Adipocyte (in vitro differentiated cells): Measurements from ENCODE around the gene KRT78.

ENCODE experiments used
- DNase-seq: peaks from one replicate; pipeline ENCODE4 v3.0.0-alpha.2; 2015; ENCODE audit warnings: low read depth
- H3K27me3 ChIP-seq: replicated peaks from 2 replicates; pipeline ENCODE4 v1.7.0; 2013; ENCODE audit warnings: mild to moderate bottlenecking, low read length, moderate library complexity; ENCODE audit not compliant: control insufficient read depth, insufficient read depth
- H3K36me3 ChIP-seq: 2 replicates; pipeline ENCODE4 v1.7.0; 2013; ENCODE audit warnings: low read length, mild to moderate bottlenecking, moderate library complexity; ENCODE audit not compliant: control insufficient read depth, insufficient read depth, severe bottlenecking
- H3K4me1 ChIP-seq: 2 replicates; pipeline ENCODE4 v1.7.0; 2013; ENCODE audit warnings: mild to moderate bottlenecking, low read length, moderate library complexity; ENCODE audit not compliant: control insufficient read depth, insufficient read depth
- H3K4me3 ChIP-seq: 2 replicates; pipeline ENCODE4 v1.7.0; 2013; ENCODE audit warnings: mild to moderate bottlenecking, low read length, moderate library complexity
- H3K9ac ChIP-seq: 2 replicates; pipeline ENCODE4 v1.7.0; 2013; ENCODE audit warnings: mild to moderate bottlenecking, low read length, moderate library complexity
- H3K9me3 ChIP-seq: 2 replicates; pipeline ENCODE4 v1.7.0; 2013; ENCODE audit warnings: mild to moderate bottlenecking, low read length, moderate library complexity; ENCODE audit not compliant: control insufficient read depth

Gene KRT78

DNA sequence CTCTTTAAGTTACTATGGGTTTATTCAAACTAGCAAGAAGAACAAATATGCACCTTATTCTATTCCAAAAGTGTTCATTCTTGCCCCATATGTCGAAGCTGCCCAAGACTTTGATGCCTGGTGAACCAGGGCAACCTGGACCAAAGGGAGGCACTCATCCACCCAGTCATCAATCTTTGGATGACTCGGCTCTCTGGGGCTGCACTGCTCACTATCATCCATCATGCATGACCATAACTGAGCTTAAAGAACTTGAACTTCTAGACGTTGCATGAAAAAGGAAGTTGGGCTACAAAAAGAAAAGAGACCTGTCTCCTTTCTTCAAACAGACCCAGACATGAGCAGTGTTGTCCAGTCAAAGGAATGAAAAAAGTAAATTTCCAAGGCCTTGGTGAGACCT is 36.0 kb downstream of the KRT78 start:
- H3K4me1 ChIP-seq, result no peaks in the 10 kb centered on the region
- DNase-seq, result no peak
- no peak overlapping the region for H3K9ac ChIP-seq
- no peaks in the 10 kb centered on the region for H3K36me3 ChIP-seq
- no peaks in the 10 kb centered on the region for H3K9me3 ChIP-seq
- H3K27me3 ChIP-seq, result peaks cover 61% of the 10 kb centered on the region
- no peak overlapping the region for H3K4me3 ChIP-seq

DNA sequence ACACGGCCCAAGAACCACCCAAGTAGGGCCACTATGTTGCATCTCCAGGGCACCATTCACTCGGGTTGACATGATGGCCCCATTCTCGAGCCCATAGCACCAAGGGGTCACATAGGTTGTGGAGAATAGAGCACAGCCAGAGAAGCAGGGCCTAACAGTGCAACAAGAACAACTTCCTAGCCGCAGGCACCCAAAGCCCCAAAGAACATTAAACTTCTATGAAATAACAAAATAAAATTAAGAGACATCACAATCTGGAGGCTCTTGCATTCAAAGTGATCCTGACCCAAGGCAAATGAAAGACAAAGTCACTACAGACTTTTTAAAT is 36.8 kb downstream of the KRT78 start:
- Histone ChIP-seq H3K4me3 (no peak overlapping the region), H3K36me3 (no peaks in the 10 kb centered on the region), H3K9ac (no peak overlapping the region), H3K4me1 (no peaks in the 10 kb centered on the region), H3K27me3 (peaks cover 59% of the 10 kb centered on the region), H3K9me3 (no peaks in the 10 kb centered on the region)
- DNase-seq, result no peak

DNA sequence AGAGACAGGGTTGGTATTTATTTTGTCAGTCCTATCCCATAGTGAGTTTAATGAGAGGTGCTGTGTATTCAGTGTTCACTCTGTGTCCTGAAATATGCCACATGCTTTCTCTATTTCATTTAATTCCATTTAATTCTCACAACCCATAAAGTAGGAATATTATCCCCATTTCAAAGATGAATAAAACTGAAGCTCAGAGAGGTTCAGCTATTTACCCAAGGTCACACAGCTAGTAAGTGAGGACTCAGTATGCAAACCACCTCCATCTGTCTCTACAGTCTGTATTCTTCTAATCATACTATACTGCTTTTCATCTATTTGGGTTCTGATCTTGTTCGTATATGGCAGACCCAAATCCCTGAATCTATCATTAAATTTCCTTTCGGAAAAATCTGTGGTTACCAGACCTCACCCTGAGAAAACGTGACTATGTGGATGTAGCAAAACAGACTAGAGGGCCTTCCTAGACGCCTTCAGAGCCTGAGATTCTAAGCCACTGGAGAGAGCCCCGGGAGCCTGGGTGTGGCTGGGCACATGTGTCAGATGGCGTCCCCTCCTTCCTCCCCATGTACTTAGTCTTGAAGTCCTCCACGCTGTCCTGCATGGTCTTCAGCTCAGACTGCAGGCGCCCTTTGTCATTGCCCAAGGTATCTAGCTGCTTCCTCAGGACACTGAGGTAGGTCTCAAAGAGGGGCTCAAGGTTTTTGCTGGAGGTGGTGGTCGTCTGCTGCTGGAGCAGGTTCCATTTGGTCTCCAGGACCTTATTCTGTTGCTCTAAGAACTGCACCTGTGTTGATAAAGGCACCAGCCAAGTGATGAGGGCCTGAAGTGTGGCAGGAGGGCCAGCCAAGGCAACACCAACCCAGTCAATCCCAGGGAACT is 37.4 kb downstream of the KRT78 start:
- no peaks in the 10 kb centered on the region for H3K9me3 ChIP-seq
- H3K9ac ChIP-seq, result no peak overlapping the region
- H3K4me3 ChIP-seq, result no peak overlapping the region
- no peaks in the 10 kb centered on the region for H3K36me3 ChIP-seq
- no peaks in the 10 kb centered on the region for H3K4me1 ChIP-seq
- peaks cover 61% of the 10 kb centered on the region for H3K27me3 ChIP-seq
- no peak for DNase-seq

DNA sequence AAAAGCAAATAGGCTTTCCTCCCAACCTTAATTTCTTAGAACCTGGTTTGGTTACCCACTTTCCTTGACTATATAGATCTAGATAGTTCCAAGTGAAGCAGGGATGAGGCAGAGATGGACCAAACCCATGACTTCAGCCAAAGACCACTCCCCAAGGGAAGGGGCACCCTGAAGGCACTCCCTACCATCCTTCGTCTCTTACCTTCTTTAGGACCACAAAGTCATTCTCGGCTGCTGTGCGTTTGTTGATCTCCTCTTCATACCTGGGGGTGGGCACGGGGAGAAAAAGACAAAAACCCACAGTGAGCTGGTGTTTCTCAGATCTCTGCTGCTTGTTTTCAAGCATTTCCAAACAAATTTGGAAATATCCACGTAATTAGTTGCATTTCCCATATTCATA is 38.2 kb downstream of the KRT78 start:
- Histone ChIP-seq H3K4me1 (no peaks in the 10 kb centered on the region), H3K36me3 (no peaks in the 10 kb centered on the region), H3K9ac (no peak overlapping the region), H3K9me3 (no peaks in the 10 kb centered on the region), H3K4me3 (no peak overlapping the region), H3K27me3 (peaks cover 70% of the 10 kb centered on the region)
- no peak for DNase-seq

DNA sequence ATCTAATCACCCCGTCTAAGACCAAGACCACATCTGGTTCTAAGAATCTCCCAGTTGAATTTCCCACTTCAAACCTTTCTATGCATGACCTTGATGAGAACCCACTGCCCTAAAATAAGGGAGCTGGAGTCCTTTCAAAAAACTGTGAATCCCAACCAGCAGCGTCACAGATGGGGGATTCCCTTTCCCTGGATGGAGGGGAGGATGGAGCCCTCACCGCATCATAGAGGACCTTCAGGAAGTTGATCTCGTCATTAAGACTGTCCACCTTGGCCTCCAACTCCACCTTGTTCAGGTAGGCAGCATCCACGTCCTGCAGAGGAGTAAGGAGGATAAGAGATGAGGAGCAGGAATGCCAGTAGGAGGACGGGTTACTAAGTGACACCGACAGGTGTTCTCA is 39.6 kb downstream of the KRT78 start:
- Histone ChIP-seq H3K4me1 (no peaks in the 10 kb centered on the region), H3K27me3 (peaks cover 74% of the 10 kb centered on the region)
- no peak for DNase-seq

DNA sequence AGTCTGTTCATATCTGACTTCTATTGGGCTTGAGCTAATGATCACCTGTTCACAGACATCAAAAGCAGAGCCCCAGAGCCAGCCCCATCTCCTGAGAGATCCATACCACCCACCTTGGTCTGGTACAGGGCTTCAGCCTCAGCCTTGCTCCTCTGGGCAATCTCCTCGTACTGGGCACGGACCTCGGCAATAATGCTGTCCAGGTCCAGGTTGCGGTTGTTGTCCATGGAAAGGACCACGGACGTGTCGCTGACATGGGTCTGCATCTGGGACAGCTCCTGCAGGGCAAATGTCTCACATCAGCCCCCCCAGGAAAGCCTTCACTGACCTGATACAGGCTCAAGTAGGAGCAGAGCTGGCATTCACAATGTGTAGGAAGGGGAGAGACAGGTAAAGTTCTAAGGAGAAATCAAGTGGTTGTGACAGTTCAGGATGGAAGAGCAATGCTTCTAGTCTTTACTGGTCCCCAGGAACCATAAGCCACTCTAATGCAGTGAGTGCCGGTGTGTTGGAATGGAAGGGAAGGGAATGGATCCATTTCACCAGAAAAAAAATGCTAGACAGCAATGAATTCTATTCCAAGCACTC is 40.1 kb downstream of the KRT78 start:
- no peak for DNase-seq
- no peak overlapping the region for H3K9ac ChIP-seq
- H3K9me3 ChIP-seq, result no peaks in the 10 kb centered on the region
- peaks cover 73% of the 10 kb centered on the region for H3K27me3 ChIP-seq
- no peaks in the 10 kb centered on the region for H3K36me3 ChIP-seq
- H3K4me1 ChIP-seq, result no peaks in the 10 kb centered on the region
- H3K4me3 ChIP-seq, result no peak overlapping the region

More for the DNA sequence above, 39.6 kb downstream of the KRT78 start:
- Histone ChIP-seq H3K9me3 (no peaks in the 10 kb centered on the region), H3K4me3 (no peak overlapping the region), H3K36me3 (no peaks in the 10 kb centered on the region), H3K9ac (no peak overlapping the region)

DNA sequence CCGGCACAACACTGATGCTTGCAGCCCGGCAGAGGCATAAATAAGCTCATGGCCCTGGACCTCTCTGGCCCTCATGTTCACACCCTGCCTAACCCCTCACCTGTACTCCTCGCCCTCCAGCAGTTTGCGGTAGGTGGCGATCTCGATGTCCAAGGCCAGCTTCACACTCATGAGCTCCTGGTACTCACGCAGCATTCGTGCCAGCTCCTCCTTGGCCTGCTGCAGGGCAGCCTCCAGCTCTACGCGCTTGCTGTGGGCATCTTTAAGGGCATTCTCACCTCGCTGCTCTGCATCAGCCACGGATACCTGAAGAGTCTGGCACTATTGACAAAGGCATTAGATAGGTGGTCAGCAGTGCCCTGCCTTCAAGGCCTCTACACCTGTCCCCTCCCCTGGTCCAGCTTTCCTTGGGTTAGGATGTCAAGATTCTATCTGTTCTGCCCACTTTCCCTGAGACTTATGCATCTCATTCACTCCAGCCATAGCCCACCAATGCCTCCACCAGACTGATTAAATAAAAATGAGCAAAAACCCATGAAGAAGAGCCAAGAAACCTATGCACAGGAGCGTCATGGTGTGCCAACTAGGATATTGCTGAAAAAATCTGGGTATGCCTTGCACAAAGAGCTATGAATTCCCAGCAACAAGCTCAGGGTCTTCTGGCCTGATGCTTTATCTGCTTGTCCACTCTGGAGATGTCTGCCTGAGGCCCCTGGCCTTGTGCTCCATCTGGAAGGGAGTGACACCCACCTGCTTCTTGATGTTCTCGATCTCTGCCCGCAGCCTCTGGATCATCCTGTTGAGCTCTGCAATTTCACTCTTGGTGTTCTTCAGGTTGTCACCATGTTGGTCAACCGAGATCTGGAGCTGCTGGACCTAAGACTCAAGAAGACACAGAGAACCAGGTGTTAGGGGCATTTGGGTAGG is 41.0 kb downstream of the KRT78 start:
- Histone ChIP-seq H3K4me3 (no peak overlapping the region), H3K9me3 (no peaks in the 10 kb centered on the region), H3K27me3 (peaks cover 76% of the 10 kb centered on the region), H3K9ac (no peak overlapping the region), H3K36me3 (no peaks in the 10 kb centered on the region), H3K4me1 (no peaks in the 10 kb centered on the region)
- no peak for DNase-seq

DNA sequence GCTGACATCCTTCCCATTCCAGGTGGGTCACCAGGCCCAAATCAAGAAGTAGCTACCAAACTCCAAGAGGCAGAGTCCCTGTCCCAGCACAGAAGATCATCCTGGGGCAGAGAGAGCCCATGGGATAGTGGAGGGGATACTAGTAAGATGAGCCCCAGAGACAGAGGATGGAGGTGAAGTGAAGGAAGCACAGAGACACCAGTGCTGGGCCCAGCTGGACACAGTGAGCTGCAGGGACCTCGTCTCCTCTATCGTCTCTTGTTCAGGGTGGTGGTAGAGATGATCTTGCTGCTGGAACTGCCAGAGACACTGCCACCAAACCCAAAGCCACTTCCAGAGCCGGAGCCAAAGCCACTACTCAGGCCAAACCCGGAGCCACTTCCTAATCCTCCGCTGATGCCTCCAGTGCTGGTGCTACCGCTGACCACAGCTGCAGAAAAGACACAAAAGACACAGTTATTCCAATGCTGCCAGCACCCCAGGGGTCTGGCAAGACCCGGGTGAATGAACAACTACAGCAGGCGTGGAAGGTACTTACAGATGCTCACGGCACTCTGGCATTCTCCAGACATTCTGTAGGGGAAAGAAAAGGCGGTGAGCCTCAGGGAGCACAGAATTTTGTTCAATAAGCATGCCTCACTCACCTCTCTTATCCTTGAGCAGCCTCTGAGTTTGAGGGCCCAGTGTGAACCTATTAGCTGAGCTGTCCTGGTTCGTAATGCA is 41.8 kb downstream of the KRT78 start:
- Histone ChIP-seq H3K9ac (no peak overlapping the region), H3K4me3 (no peak overlapping the region), H3K27me3 (peaks cover 68% of the 10 kb centered on the region), H3K4me1 (no peaks in the 10 kb centered on the region), H3K36me3 (no peaks in the 10 kb centered on the region), H3K9me3 (no peaks in the 10 kb centered on the region)
- no peak for DNase-seq

DNA sequence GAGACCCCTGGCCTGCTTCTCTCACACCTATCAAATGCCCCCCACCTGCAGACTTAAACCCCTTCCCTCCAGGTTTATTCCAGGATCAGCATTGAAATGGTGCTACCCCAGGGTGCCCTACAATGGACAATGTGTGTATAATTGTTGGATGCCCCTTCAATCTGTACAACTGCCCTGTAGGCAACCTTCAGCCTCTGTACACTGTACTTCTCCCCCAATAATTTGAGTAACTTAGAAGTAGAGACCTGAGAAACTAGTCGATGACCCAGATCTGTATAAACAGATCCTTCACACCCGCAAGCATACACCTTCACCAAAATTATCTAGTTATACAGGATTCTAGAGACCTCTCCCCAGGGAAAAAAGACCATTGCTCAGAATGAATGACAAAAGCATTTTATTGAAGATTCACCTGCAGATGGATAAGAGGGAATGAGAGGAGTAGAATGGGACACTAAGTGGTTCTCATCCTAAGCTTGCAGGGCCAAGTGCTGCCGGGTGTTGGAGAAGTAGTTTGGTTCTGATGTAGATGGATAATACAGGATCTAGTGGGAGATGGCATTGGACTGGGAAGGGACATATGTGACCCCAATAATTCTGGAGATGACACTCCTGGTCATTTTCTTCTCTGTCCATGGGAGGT is 42.5 kb downstream of the KRT78 start:
- no peaks in the 10 kb centered on the region for H3K4me1 ChIP-seq
- no peak overlapping the region for H3K4me3 ChIP-seq
- peaks cover 61% of the 10 kb centered on the region for H3K27me3 ChIP-seq
- no peak for DNase-seq
- no peaks in the 10 kb centered on the region for H3K9me3 ChIP-seq
- no peak overlapping the region for H3K9ac ChIP-seq
- no peaks in the 10 kb centered on the region for H3K36me3 ChIP-seq

DNA sequence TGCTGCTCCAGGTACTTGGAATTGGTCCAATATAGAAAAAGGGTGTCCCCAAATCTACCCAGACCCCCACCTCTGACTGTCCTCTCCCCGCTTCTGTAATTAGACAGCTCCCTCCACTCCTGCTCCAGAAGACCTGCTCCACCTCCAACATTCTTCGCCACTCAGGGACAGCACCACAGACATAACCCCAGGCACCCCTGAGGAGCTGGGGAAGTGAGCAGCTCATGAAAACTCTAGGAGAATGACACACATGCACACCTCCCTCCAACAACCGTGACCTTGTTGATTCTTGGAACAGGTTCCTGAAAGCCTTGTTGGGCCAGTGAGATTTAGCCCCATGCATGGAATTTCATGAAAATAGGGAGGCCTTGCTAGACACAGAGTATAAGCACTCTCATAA is 43.1 kb downstream of the KRT78 start:
- Histone ChIP-seq H3K9me3 (no peaks in the 10 kb centered on the region), H3K36me3 (no peaks in the 10 kb centered on the region), H3K9ac (no peak overlapping the region), H3K4me3 (no peak overlapping the region), H3K27me3 (peaks cover 56% of the 10 kb centered on the region), H3K4me1 (no peaks in the 10 kb centered on the region)
- DNase-seq, result no peak
